Fibroblast of lung (primary cell): ENCODE data around the gene HAND2.

ENCODE experiments used
- CTCF ChIP-seq, 2 donors: IDR thresholded peaks in 1 of 2; conservative IDR thresholded peaks in 1 of 2; 1 replicate in 1 of 2; 2 replicates in 1 of 2; pipeline ENCODE4 v1.5.1; 2011 to 2012; ENCODE audit warnings: low read length in 2 of 2, control low read depth in 1 of 2, inconsistent platforms in 1 of 2, low read depth in 1 of 2, mild to moderate bottlenecking in 1 of 2
- EZH2 ChIP-seq: IDR thresholded peaks from 2 replicates; pipeline ENCODE4 v1.5.1; 2012; ENCODE audit warnings: low read length, control low read depth, mild to moderate bottlenecking; ENCODE audit errors: missing control alignments

GRCh38 chr4:173534434-173534833 is 4.4 kb upstream of the HAND2 start:
- TF ChIP-seq CTCF (conservative IDR thresholded peaks at IDR 0.05 in 1 of 2, IDR thresholded peaks at IDR 0.05 in 1 of 2; ENCODE audit: low read depth in 1 of 2, low read length in 2 of 2) (no peak), EZH2 (no peak)
